MG63 (cell line): ENCODE measurements around the gene ARHGEF40. TPM values are rescaled to one million over a fixed set of nuclear protein-coding genes. Genes with fewer than 3 reads are reported as not detected.

Experiments
- DNase-seq: peaks from one replicate; pipeline ENCODE4 v3.0.0-alpha.2; 2020
- H3K27me3 ChIP-seq: fragments of 250-450 bp; sonication (Bioruptor Pico); 2 replicates; pipeline ENCODE4 v1.5.1; 2020; ENCODE audit warnings: mild to moderate bottlenecking, moderate library complexity
- H3K36me3 ChIP-seq: fragments of 250-450 bp; sonication (Bioruptor Pico); 2 replicates; pipeline ENCODE4 v1.5.1; 2020; ENCODE audit warnings: mild to moderate bottlenecking, moderate library complexity
- H3K4me3 ChIP-seq: fragments of 250-450 bp; sonication (Bioruptor Pico); 2 replicates; pipeline ENCODE4 v1.5.1; 2020; ENCODE audit warnings: mild to moderate bottlenecking, moderate library complexity
- H3K9me3 ChIP-seq: fragments of 250-450 bp; sonication (Bioruptor Pico); 2 replicates; pipeline ENCODE4 v1.5.1; 2020; ENCODE audit warnings: mild to moderate bottlenecking, moderate library complexity
- total RNA-seq: library from RNA; depleted of rRNA; stranded (reverse); fragments of >200 nt; shearing (Covaris generic); gene quantifications from 2 replicates; pipeline ENCODE4 v1.2.3, GENCODE V29; 2014; ENCODE audit warnings: low replicate concordance; rRNA removed

ARHGEF40 gene
- total RNA-seq = 9.1 and 10.0 TPM in 2 replicates

DNA sequence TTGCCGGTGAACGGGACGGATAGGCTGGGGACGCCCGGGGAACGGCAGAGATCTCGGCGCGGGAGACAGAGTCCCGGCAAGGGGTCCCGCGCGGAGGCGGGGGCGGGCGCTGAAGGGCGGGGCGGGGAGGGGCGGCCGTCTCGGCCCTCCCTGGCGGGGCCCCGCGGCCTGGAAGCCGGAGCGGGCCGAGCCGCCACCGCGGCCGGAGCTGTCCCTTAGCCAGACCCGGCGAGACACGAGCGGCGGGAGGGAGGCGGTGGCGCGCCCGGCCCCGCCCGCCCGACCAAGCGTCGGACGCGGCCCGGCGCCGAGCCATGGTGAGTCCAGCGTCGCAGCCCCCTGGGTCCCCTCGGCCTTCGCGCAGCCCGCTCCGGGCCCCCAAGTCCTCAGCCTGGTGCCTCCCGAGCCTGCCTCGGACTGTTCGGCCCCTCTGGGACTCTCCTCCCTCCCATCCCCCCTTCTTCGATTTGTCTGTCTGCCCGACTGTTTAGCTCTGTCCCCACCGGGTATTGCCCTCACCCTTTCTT lies at the start of gene ARHGEF40:
TSS of gene ARHGEF40 (plus strand) at position 222 of the 527 bp plus-strand sequence. CDS start at position 315, 93 bp downstream.
- DNase-seq = peak; percentile 43
- Histone ChIP-seq H3K27me3 (no peaks in the 10 kb centered on the region), H3K36me3 (no peaks in the 10 kb centered on the region), H3K9me3 (no peaks in the 10 kb centered on the region), H3K4me3 (peak within 1 kb of the TSS; percentile 60)

DNA sequence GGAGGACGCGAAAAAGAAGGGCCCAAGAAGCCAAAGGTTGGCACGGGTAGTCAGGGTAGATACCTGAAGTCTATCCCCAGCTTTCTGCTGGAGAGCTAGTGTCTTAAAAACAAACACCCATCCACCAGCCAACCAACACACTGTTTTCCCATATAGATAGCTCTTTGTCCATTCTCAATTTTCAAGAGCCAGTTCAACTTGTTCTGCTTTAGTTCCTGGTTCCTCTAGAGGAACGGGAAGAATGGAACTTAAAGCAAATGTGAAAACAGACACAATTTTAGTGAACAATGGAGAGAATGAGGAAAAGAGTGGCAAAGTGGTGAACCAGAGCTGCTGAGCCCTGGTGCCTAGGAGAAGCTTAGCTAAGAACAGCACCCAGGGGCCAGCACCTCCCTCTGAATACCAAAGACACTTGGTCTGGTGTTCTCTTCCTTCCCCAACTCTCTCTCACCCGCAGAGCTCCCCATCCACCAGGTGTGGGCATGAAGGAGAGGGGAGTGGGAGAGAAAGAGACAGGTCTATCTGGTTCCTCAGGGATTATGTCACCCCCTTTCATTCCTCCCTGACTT lies 49.0 kb upstream of the ARHGEF40 start:
- no peak for DNase-seq
- no peak overlapping the region for H3K4me3 ChIP-seq
- H3K9me3 ChIP-seq = no peaks in the 10 kb centered on the region
- H3K27me3 ChIP-seq = no peaks in the 10 kb centered on the region
- no peaks in the 10 kb centered on the region for H3K36me3 ChIP-seq

DNA sequence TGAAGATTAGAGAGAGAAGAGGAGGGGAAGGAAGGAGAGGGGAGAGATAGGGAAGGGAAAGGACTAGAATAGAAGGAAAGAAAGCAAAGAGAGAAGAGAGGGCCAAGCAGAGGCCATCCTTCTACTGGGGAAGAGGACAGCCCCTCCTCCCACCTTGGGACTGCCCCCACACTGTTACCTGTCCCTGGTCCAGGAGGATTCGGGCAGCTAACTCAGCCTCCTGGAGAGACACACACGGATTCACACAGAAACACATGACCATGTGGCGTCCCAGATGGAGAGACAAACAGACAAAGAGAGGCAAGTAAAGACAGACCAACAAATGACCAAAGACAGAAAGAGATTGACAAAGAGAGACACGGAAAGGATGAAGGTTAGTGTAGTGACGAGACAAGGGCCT lies 47.4 kb upstream of the ARHGEF40 start:
- no peaks in the 10 kb centered on the region for H3K27me3 ChIP-seq
- no peak overlapping the region for H3K4me3 ChIP-seq
- H3K9me3 ChIP-seq = no peaks in the 10 kb centered on the region
- no peak for DNase-seq
- no peaks in the 10 kb centered on the region for H3K36me3 ChIP-seq

DNA sequence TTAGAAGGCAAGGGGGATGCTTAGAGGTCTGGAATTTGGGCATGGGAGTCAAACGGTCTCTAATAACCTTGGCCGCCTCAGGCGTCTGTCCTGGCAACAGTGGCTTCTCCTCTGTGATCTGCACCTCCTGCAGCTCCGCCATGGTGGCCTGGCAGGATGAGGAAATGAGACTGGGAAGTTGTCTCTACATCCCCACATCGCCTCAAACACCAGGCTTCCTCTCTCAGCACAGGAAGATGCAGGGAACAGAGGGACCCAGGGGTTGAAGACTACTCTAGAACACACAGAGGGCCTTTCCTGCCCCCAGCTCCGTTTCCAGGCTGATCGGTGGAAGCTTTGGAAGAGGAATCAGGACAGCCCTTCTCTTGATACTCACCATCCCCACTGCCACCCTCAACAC lies 46.9 kb upstream of the ARHGEF40 start:
- no peak for DNase-seq
- Histone ChIP-seq H3K4me3 (no peak overlapping the region), H3K27me3 (no peaks in the 10 kb centered on the region), H3K36me3 (no peaks in the 10 kb centered on the region), H3K9me3 (no peaks in the 10 kb centered on the region)

DNA sequence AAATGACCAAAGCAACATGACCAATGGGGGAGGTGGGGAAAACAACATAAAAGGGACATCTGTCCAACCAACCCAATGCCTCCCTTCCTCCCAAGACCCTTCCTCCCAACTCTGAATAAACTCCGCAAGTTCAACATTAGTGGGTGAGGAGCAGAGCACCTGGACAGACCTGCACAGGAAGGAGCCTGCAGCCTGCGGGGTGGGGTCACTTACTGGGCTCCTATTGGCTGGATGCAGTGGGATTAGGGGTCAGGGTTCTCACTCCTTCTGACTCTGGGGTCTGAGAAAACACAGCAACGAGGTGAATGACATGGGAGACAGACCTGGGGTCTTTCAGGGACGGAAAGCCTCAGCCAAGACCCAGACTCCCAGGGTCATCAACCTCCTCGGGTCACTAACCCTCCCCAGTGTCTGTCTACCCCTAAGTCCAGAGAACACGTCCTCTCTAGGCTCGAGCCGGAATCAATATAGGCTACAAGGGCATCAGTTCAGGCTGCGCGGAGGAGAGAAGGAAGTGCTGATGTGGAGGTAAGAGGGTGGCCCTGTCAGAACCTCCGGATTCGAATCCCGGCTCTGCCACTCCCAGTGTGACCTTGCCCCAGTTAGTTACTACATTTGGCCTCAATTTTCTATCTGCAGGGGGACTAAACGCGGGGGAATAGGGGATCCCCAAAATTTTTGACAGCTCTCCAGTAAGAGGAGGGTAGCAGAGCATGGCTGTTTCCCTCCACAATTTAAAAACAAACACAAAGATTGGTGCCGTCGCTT lies 46.1 kb upstream of the ARHGEF40 start:
- Histone ChIP-seq H3K4me3 (peak overlapping the region; percentile 53), H3K27me3 (no peaks in the 10 kb centered on the region), H3K9me3 (no peaks in the 10 kb centered on the region), H3K36me3 (no peaks in the 10 kb centered on the region)
- DNase-seq = no peak

DNA sequence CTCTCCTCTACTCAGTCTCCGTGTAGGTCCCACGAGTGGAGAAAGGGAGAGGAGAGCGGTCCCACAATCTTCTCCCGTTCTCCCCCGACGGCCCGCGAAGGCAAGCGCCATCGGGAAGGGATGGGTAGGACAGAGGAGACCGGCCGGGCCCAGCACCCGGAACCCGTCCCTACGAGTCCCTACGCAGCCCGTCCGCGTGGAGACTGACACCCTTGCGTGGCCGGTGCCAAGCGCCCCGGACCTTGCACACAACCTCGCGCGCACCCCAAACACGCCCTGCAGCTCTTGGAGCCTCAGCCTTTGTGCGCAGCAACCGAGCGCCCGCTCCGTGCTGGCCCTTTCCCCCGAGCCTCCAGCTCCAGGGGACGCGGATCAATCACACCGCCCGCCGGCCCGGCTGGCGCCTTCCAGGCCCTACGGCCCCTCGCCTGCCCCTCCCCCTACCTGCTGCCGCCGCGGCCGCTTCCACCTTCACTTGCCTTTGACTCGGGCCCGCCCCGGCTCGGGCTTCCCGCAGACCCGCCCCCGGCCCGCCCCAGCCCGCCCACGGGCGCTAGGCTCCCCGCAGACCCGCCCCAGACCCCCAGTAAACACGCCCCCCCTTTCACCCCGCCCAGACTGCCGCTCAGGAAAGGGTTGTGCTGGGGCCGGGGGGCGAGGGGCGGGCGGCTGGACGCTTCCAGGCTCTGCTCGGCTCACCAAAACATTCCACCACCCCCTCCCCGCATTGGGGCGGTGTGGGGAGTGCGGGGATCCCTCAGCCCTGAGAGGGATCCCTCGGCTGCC lies 45.3 kb upstream of the ARHGEF40 start, which contains the start of gene NDRG2:
TSS of gene NDRG2 (minus strand) at position 477 of the 786 bp plus-strand sequence. CDS start 1,746 bp downstream, outside the sequence.
- peak; percentile 53 for DNase-seq
- no peaks in the 10 kb centered on the region for H3K9me3 ChIP-seq
- no peaks in the 10 kb centered on the region for H3K36me3 ChIP-seq
- H3K27me3 ChIP-seq = no peaks in the 10 kb centered on the region
- peak within 1 kb of the TSS; percentile 53 for H3K4me3 ChIP-seq

DNA sequence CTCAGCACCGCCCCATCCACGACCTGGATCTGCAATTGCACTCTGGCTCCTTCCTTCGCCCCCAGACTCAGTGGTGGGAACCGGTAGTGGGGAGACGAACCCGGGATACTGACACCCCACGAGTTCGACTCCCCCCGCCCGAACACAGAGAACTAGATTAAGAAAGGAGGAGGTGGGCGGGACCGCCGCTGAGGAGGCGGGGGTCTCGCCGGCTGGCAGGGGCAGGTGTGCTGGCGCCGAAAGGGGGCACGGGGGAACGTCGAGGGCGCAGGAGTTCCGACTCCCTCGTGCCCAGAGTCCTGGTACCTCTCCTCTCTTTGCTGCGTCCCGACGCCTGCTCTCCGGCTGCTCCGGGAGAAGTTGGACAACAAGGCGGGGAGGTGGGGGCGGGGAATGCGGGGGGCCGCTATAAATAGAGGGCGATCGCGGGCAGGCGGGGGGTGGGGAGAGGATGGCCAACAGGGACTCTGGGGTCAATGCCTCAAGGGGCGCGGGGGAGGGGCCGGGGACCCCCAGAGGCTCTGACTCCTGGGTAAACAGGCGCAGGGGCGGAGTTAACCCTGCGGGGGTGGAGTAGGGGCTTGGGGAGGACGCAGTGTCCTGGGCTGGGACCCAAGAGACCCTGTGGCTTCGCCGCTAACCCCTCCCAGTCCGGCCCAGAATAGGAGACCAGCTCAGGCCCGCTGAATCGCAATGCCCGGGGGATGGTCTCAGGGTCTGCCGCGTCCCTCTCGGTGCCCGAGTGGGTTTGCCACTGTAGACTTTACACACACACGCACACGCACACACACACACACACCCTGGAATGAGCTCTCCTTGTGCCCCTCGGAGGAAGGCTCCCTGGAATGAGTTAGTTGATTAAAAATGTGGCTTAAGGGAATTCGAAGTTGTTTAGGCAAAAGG lies 44.5 kb upstream of the ARHGEF40 start:
- no peak for DNase-seq
- no peaks in the 10 kb centered on the region for H3K9me3 ChIP-seq
- H3K36me3 ChIP-seq = no peaks in the 10 kb centered on the region
- H3K4me3 ChIP-seq = peak overlapping the region; percentile 53
- no peaks in the 10 kb centered on the region for H3K27me3 ChIP-seq

DNA sequence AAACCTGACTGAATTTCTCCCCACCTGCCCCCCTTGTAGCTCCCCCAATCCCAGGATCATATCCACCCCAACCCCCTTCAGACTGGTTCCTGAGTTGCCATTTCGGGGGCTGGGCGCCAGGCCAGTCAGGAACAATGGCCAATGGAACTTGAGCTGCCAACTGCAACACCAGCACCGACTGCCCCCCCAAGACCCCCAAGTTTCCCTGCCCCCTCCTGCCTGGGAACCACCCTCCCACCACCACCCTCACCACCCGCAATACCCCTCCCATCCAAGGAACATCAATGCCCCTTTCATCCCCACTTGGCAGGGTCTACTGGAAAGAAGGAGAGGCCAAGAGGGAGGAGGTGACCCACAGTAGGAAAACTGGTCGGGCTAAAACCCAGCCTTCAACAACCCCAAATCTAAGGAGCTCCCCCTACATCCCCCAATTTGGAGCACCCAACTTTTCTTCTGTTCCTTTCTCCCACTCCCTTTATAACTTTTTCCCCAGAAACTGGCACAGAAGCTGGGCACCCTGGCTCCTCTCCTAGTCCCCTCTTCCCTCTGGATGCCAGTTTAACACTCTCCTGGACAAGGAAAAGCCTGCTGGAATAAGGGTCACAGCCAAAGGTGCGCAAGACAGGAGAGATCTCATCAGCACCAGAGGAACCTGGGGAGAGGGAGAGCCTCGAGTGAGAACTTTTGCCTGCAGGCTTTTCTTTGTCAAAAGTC lies 43.7 kb upstream of the ARHGEF40 start:
- DNase-seq = no peak
- Histone ChIP-seq H3K36me3 (no peaks in the 10 kb centered on the region), H3K4me3 (no peak overlapping the region), H3K9me3 (no peaks in the 10 kb centered on the region), H3K27me3 (no peaks in the 10 kb centered on the region)

DNA sequence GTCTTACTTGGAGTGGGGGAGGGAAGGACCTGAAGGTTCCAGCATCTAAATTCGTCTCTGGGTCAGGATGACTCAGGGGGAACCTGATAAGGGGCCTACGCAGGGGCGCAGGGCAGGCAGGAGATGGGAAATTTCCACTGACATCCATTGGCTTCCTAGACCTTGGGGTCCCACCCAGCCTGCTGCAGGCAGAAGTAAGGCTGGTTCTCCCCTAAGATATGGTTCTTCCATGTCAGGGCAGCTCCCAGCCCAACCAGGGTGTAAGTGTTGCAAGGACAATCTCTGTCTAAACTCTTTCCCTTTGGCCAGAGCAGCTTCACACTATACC lies 43.2 kb upstream of the ARHGEF40 start:
- Histone ChIP-seq H3K27me3 (no peaks in the 10 kb centered on the region), H3K36me3 (no peaks in the 10 kb centered on the region), H3K4me3 (no peak overlapping the region), H3K9me3 (no peaks in the 10 kb centered on the region)
- no peak for DNase-seq

DNA sequence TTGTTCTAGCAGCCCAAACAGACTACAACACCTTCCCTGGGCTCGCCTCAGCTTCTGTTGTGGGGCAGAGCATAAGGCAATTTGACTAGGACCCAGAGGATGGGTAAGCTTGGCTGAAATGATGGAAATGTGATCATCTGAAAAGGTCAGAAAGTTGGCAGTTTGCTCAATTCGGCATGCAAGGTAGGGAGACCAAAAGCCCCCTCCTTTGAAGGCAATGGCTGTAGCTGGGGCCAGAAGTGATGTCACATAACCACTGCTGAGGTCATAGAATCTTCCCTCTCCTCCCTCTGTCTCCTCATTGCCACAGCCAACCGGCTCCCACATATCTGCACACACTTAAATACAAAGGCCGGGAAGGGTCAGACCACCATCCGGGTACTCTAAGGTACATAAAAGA lies 40.2 kb upstream of the ARHGEF40 start, which contains the start of gene TPPP2:
TSS of gene TPPP2 (plus strand) at position 301 of the 400 bp plus-strand sequence. CDS start 365 bp downstream, outside the sequence.
- Histone ChIP-seq H3K4me3 (no peak within 1 kb of the TSS), H3K27me3 (no peaks in the 10 kb centered on the region), H3K9me3 (no peaks in the 10 kb centered on the region), H3K36me3 (no peaks in the 10 kb centered on the region)
- no peak for DNase-seq

DNA sequence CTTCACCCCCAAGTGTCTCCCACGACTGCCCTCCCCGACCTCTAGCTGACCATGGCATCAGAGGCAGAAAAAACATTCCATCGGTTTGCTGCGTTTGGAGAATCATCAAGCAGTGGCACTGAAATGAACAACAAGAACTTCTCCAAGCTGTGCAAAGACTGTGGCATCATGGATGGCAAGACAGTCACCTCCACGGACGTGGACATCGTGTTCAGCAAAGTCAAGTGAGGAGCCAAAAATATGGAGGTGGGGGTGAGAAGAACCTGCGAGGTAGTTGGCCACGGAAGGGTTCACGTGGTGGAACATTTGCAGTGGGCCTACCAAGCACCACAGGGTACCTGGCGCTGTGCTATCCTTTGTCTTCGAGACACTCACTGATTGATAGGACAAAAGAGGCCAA lies 39.6 kb upstream of the ARHGEF40 start:
- no peak for DNase-seq
- H3K4me3 ChIP-seq = no peak overlapping the region
- H3K36me3 ChIP-seq = no peaks in the 10 kb centered on the region
- H3K9me3 ChIP-seq = no peaks in the 10 kb centered on the region
- H3K27me3 ChIP-seq = no peaks in the 10 kb centered on the region

DNA sequence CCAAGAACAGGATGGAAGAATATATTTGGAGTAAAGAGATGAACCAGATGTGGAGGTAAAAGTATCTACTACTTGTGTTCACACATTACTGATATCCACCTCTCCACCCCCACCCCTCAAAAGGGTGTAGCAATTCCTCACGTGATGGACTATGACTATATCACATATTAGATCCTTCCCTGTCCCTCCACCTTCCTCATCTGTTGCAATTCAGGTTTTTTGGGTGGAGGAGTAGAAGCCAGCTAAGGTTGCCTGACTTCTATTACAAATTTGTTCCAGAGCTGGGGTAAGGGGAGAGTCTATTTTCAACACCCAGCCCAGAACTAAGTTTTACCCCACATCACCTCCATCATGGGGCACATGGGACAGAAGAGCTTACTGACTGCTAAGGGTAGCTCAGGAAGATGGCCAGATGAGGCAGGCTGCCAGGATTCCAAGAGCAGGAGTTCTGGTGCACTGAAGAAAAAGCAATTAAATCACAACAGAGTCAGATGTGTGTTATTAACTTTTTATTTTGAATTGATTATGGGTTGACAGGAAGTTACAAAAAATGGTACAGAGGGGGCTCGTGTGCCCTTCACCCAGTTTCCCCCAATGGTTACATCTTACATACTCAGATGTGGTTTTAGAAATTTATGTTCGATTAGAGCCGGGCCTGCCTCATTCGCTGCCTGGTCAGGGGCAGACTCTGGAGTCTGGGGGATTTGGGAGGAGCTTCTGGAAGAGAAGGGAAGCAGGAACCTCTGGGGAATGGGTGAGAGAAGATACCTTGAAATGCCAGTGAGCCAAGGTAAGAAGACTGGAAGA lies 37.6 kb upstream of the ARHGEF40 start:
- no peaks in the 10 kb centered on the region for H3K9me3 ChIP-seq
- H3K4me3 ChIP-seq = no peak overlapping the region
- no peak for DNase-seq
- H3K27me3 ChIP-seq = no peaks in the 10 kb centered on the region
- no peaks in the 10 kb centered on the region for H3K36me3 ChIP-seq

DNA sequence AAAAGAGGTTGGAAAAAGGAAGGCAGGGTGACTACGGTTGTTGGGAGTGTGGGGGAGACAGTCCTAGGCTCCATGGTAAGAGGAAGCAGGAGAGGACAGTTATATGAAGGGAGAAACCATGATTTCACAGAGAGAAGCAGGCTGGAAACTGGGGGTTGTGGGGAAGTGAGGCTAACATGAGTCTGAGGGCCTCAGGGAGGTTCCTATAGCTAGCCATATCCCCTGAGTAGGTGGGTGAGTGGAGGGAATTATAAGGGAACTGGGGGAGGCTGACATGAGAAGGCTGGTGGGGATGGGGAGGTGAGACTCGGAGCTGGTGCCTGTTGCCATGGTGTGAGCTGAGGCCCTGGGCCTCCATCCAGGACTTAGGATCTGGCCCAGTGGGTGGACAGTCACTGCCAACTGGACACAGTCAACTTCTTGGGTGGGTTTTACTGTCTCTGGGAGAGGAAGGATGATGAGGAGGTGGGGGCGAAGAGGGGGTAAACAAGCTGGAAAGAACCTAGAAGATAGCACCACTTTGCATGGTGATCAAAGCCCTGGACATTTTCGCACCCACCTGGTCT lies 36.9 kb upstream of the ARHGEF40 start:
- Histone ChIP-seq H3K4me3 (no peak overlapping the region), H3K27me3 (no peaks in the 10 kb centered on the region), H3K9me3 (no peaks in the 10 kb centered on the region), H3K36me3 (no peaks in the 10 kb centered on the region)
- no peak for DNase-seq

DNA sequence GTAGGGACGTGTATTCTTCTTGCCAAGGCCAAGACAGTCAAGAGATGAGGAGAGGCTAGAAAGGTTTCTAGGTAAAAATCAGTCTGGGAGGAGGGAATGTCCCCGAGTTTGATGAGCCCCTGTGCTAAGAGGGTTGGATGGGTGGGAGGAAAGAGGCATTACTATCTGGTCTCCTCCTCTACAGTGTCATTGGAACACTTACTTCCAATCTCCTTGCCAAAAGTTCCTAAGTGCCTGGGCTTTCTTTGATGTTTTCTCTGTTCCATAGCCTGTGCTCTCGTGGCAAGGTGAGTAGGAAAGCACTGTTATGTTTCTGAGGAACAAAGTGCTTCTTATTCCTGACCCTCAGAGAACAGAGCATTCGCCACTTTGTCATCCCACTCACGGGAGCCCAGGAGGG lies 35.4 kb upstream of the ARHGEF40 start, which contains the start of gene RNASE13:
TSS of gene RNASE13 (minus strand) at position 101 of the 400 bp plus-strand sequence. CDS start 519 bp downstream, outside the sequence.
- Histone ChIP-seq H3K27me3 (no peaks in the 10 kb centered on the region), H3K9me3 (no peaks in the 10 kb centered on the region), H3K4me3 (no peak within 1 kb of the TSS), H3K36me3 (no peaks in the 10 kb centered on the region)
- no peak for DNase-seq
